HepG2 (cell line): ENCODE results near the gene OSBPL2. TPM values are rescaled to one million over a fixed set of nuclear protein-coding genes. Genes with fewer than 3 reads are reported as not detected.
A peak's percentile ranks its signal among the peaks of the same experiment; 100 is the strongest.

Experiments used
- AGO2 ChIP-seq: fragments of 200-400 bp; formaldehyde crosslinking; optimal IDR thresholded peaks from 2 replicates; pipeline ENCODE3; 2017; ENCODE audit warnings: mild to moderate bottlenecking, low read depth, low read length, moderate library complexity
- HNF1B ChIP-seq: sonication (generic); formaldehyde crosslinking; IDR thresholded peaks from 2 replicates; pipeline ENCODE4 v1.5.1; 2020; ENCODE audit warnings: mild to moderate bottlenecking, moderate library complexity, missing genetic modification reagents
- JARID2 ChIP-seq: sonication (generic); formaldehyde crosslinking; IDR thresholded peaks from 2 replicates; pipeline ENCODE4 v1.8.1; 2023; ENCODE audit warnings: missing genetic modification reagents, inconsistent platforms; ENCODE audit not compliant: insufficient replicate concordance
- LCORL ChIP-seq, 2 experiments: fragments of 450-650 bp in 1 of 2; sonication (generic) in 1 of 2; formaldehyde crosslinking in 1 of 2; IDR thresholded peaks; 2 replicates each; pipeline versions ENCODE4 v1.5.0 to v1.6.1; 2017 to 2020; ENCODE audit warnings: antibody characterized with exemption in 1 of 2, missing genetic modification reagents in 1 of 2
- NR0B2 ChIP-seq: sonication (generic); formaldehyde crosslinking; IDR thresholded peaks from 2 replicates; pipeline ENCODE4 v1.4.0; 2020; ENCODE audit warnings: mild to moderate bottlenecking, missing genetic modification reagents
- NR1H2 ChIP-seq: sonication (generic); formaldehyde crosslinking; IDR thresholded peaks from 2 replicates; pipeline ENCODE4 v1.8.1; 2022; ENCODE audit warnings: low read depth, missing genetic modification reagents, borderline replicate concordance
- PCBP1 ChIP-seq: fragments of 200-400 bp; formaldehyde crosslinking; IDR thresholded peaks from 2 replicates; pipeline ENCODE4 v1.6.1; 2017; ENCODE audit warnings: mild to moderate bottlenecking, low read depth, low read length, borderline replicate concordance
- SIX1 ChIP-seq: sonication (generic); formaldehyde crosslinking; IDR thresholded peaks from 2 replicates; pipeline ENCODE4 v1.4.0; 2020; ENCODE audit warnings: missing genetic modification reagents, borderline replicate concordance
- SMARCC2 ChIP-seq: fragments of 450-650 bp; IDR thresholded peaks from 2 replicates; pipeline ENCODE4 v1.6.1; 2017; ENCODE audit warnings: antibody characterized with exemption, mild to moderate bottlenecking
- SSRP1 ChIP-seq: IDR thresholded peaks from 2 replicates; pipeline ENCODE4 v1.6.1; 2016; ENCODE audit warnings: control low read depth
- STAG1 ChIP-seq: sonication (generic); formaldehyde crosslinking; IDR thresholded peaks from 2 replicates; pipeline ENCODE4 v1.4.0; 2020; ENCODE audit warnings: missing genetic modification reagents
- TFAP4 ChIP-seq: sonication (generic); IDR thresholded peaks from 2 replicates; pipeline ENCODE4 v1.6.1; 2016; ENCODE audit warnings: low read depth, borderline replicate concordance
- ZNF329 ChIP-seq: sonication (generic); formaldehyde crosslinking; IDR thresholded peaks from 2 replicates; pipeline ENCODE4 v1.9.0; 2021; ENCODE audit warnings: low read depth, mild to moderate bottlenecking, missing genetic modification reagents
- ZNF83 ChIP-seq: sonication (generic); formaldehyde crosslinking; IDR thresholded peaks from 2 replicates; pipeline ENCODE4 v1.4.0; 2020; ENCODE audit warnings: missing genetic modification reagents, mild to moderate bottlenecking, borderline replicate concordance
- polyA plus RNA-seq, 8 experiments: library from polyadenylated mRNA; depleted of rRNA in 3 of 8; stranded (reverse) in 7 of 8; unstranded in 1 of 8; fragments of >200 nt; fragmentation: Illumina TruSeq in 4 of 8; extraction: Trizol in 4 of 8; gene quantifications; 2 replicates each; pipeline versions ENCODE4 v1.2.1 to v1.2.3, GENCODE V29; 2011 to 2016; ENCODE audit warnings: low read depth in 4 of 8, missing spikeins in 1 of 8, mixed read lengths in 1 of 8; ENCODE audit not compliant: insufficient read depth in 1 of 8
- total RNA-seq, 5 experiments: library from RNA; depleted of rRNA; stranded (reverse); fragments of >200 nt; fragmentation: Illumina TruSeq; extraction: Trizol; gene quantifications; 2 replicates each; pipeline ENCODE4 v1.2.3, GENCODE V29; 2016; ENCODE audit warnings: low read depth in 1 of 5
- TF ChIP-seq, protein P1 (sequence below): sonication (generic); formaldehyde crosslinking; IDR thresholded peaks from 2 replicates; pipeline ENCODE4 v1.4.0; 2020; ENCODE audit warnings: missing genetic modification reagents
- TF ChIP-seq, protein P2 (sequence below): sonication (generic); formaldehyde crosslinking; IDR thresholded peaks from 2 replicates; pipeline ENCODE4 v1.4.0; 2020; ENCODE audit warnings: missing genetic modification reagents
- TF ChIP-seq, protein P3 (sequence below): IDR thresholded peaks from 2 replicates; pipeline ENCODE4 v1.6.1; 2016; ENCODE audit warnings: missing compliant biosample characterization, missing genetic modification reagents, borderline replicate concordance

Gene OSBPL2
- total and polyA plus RNA-seq, 2 of the 13 experiments (the other 11 are each of a cell fraction or from before 2014, with no cell fraction given): 18.5 to 37.4 TPM

- TF ChIP-seq, protein P1, sequence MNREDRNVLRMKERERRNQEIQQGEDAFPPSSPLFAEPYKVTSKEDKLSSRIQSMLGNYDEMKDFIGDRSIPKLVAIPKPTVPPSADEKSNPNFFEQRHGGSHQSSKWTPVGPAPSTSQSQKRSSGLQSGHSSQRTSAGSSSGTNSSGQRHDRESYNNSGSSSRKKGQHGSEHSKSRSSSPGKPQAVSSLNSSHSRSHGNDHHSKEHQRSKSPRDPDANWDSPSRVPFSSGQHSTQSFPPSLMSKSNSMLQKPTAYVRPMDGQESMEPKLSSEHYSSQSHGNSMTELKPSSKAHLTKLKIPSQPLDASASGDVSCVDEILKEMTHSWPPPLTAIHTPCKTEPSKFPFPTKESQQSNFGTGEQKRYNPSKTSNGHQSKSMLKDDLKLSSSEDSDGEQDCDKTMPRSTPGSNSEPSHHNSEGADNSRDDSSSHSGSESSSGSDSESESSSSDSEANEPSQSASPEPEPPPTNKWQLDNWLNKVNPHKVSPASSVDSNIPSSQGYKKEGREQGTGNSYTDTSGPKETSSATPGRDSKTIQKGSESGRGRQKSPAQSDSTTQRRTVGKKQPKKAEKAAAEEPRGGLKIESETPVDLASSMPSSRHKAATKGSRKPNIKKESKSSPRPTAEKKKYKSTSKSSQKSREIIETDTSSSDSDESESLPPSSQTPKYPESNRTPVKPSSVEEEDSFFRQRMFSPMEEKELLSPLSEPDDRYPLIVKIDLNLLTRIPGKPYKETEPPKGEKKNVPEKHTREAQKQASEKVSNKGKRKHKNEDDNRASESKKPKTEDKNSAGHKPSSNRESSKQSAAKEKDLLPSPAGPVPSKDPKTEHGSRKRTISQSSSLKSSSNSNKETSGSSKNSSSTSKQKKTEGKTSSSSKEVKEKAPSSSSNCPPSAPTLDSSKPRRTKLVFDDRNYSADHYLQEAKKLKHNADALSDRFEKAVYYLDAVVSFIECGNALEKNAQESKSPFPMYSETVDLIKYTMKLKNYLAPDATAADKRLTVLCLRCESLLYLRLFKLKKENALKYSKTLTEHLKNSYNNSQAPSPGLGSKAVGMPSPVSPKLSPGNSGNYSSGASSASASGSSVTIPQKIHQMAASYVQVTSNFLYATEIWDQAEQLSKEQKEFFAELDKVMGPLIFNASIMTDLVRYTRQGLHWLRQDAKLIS (CRISPR knock-in tag): no peak
- TF ChIP-seq NR0B2 (CRISPR knock-in tag) (0 out of 2 replicates have a peak, but pooled peaks have one; percentile 35), SMARCC2 (no peak), ZNF83 (peak; percentile 24; the same call in 1 of the 2 replicates), TFAP4 (peak; percentile 80), JARID2 (CRISPR knock-in tag) (no peak), PCBP1 (peak; percentile 45; the same call in 1 of the 2 replicates), STAG1 (CRISPR knock-in tag) (peak; percentile 80), AGO2 (peak; percentile 30), ZNF329 (CRISPR knock-in tag) (peak; percentile 100), NR1H2 (CRISPR knock-in tag) (no peak), SIX1 (CRISPR knock-in tag) (peak; percentile 92), LCORL (IDR thresholded peaks at IDR 0.05) (no peak), LCORL (CRISPR knock-in tag; IDR thresholded peaks at IDR 0.05) (no peak), SSRP1 (no peak), HNF1B (0 out of 2 replicates have a peak, but pooled peaks have one; percentile 23)
- TF ChIP-seq, protein P2, sequence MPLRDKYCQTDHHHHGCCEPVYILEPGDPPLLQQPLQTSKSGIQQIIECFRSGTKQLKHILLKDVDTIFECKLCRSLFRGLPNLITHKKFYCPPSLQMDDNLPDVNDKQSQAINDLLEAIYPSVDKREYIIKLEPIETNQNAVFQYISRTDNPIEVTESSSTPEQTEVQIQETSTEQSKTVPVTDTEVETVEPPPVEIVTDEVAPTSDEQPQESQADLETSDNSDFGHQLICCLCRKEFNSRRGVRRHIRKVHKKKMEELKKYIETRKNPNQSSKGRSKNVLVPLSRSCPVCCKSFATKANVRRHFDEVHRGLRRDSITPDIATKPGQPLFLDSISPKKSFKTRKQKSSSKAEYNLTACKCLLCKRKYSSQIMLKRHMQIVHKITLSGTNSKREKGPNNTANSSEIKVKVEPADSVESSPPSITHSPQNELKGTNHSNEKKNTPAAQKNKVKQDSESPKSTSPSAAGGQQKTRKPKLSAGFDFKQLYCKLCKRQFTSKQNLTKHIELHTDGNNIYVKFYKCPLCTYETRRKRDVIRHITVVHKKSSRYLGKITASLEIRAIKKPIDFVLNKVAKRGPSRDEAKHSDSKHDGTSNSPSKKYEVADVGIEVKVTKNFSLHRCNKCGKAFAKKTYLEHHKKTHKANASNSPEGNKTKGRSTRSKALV (CRISPR knock-in tag): peak; percentile 86; the same call in 1 of the 2 replicates
- TF ChIP-seq, protein P3, sequence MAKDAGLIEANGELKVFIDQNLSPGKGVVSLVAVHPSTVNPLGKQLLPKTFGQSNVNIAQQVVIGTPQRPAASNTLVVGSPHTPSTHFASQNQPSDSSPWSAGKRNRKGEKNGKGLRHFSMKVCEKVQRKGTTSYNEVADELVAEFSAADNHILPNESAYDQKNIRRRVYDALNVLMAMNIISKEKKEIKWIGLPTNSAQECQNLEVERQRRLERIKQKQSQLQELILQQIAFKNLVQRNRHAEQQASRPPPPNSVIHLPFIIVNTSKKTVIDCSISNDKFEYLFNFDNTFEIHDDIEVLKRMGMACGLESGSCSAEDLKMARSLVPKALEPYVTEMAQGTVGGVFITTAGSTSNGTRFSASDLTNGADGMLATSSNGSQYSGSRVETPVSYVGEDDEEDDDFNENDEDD (CRISPR knock-in tag): peak; percentile 48; the same call in 1 of the 2 replicates
Observed at GRCh38 chr20:62208795-62209755, 29.2 kb upstream of the OSBPL2 start (continued).
